Activated CD8-positive, alpha-beta memory T cell treated with anti-CD3 and anti-CD28 coated beads for 36 hours (primary cell): ENCODE measurements around the gene SLC25A21. TPM values are rescaled to one million over a fixed set of nuclear protein-coding genes. Genes with fewer than 3 reads are reported as not detected.
"Not testable (repeated sequence)": the region's sequence is repeated elsewhere in the genome, so short reads cannot be mapped to it uniquely, and the experiment has no call there.

Experiments used
- CTCF ChIA-PET: fragments of 350-600 bp; sonication (Branson Sonifier 250); formaldehyde crosslinking; loops from one replicate; lab custom pipeline; 2021; ENCODE audit warnings: antibody characterized with exemption; lab: Charles Lee
- POLR2A ChIA-PET: fragments of 350-600 bp; sonication (Branson Sonifier 250); formaldehyde crosslinking; loops from one replicate; lab custom pipeline; 2021; ENCODE audit warnings: antibody characterized with exemption; lab: Charles Lee
- total RNA-seq, 2 experiments: library from RNA; stranded (reverse); gene quantifications; one replicate each; pipeline ENCODE4 v1.2.3, GENCODE V29; 2021

SLC25A21 gene
- total RNA-seq, 2 experiments from 2014 or later, result not detected

GRCh38 chr14:36820901-36821300 lies 351.5 kb downstream of the SLC25A21 start:
- ChIA-PET POLR2A (no interaction called here), CTCF (no interaction called here)

DNA sequence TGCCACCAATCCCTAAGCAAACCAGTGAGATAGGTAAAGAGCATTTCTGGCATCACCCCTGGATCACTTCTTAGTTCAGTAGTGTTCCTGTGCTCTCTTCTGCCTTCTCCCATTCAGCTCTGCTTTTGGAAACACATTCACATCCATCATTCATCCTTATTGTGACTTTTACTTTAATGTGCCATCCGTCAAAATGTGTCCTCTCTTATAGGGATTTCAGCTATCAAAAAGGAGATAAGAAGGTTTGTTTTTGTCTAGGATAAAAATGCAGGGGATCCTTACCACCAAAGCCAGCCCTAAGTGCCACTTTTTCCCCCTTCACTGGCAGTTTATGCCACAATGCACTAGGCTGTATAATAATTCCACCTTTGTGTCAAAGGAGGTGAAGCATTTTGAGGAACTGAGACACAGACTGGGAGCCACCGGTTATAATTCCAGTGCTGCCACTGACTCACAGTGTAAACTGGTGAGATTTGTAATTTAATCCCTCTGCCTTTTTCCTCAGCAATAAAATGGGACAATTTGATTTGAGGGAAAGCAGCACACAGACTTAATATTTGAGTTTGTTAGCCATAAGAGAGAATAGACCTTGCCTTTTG lies 352.2 kb downstream of the SLC25A21 start:
- ChIA-PET CTCF (no interaction called here), POLR2A (no interaction called here)

DNA sequence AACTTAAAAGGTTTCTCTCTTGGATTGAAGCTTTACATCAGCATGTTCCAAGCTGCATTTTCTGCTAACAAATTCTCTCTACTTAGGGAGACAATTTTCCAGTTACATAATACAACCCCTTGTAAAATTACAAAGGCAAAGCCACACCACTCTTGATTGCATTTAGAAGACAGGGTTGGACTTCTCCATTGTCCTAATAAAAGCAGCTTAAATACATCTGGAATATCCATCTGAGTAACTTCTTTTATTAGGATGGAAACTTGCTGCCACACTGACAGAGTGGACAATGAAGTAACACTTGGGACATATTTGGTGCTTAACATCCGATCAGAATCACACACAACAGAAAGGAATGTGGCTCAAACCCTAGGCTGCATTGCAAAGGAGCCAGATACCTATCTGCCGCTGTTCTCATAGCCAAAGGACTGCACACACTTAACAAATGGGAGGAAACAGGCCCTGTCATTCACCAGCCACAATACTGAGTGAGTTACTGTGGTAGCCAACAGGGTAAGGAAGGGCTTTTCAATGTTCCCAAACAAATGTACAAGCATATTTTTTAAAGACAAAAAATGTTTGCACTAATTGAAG lies 353.5 kb downstream of the SLC25A21 start:
- ChIA-PET CTCF (no interaction called here), POLR2A (no interaction called here)

- CTCF ChIA-PET, result no interaction called here
- POLR2A ChIA-PET, result no interaction called here
These were observed 354.2 kb downstream of the SLC25A21 start for GRCh38 chr14:36818246-36818645.

GRCh38 chr14:36817071-36817930 lies 355.1 kb downstream of the SLC25A21 start:
- POLR2A ChIA-PET, result no interaction called here
- CTCF ChIA-PET, result no interaction called here

- POLR2A ChIA-PET, result no interaction called here
- CTCF ChIA-PET, result no interaction called here
These were observed 355.9 kb downstream of the SLC25A21 start for GRCh38 chr14:36816481-36816880.

- POLR2A ChIA-PET, CTCF ChIA-PET: not testable (repeated sequence)
These were observed 357.6 kb downstream of the SLC25A21 start for GRCh38 chr14:36814783-36815182.

DNA sequence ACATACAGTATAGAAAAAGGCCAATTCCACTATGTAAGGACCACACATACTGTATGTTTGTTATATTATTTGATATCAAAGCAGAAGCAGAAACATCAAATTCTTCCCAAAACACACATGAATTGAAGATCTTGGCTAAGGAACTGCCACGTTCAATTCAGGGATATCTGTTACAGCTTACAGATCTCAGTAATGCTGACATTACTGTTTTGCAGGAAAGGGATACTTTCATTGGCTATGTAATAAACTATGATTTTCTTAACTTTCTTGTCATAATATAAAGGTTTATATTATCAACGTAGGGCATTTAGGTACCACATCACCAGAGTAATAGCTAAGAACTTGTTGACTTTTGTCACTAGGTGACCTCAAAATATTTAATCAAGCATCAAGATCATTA lies 362.2 kb downstream of the SLC25A21 start:
- POLR2A ChIA-PET, result no interaction called here
- CTCF ChIA-PET, result no interaction called here

DNA sequence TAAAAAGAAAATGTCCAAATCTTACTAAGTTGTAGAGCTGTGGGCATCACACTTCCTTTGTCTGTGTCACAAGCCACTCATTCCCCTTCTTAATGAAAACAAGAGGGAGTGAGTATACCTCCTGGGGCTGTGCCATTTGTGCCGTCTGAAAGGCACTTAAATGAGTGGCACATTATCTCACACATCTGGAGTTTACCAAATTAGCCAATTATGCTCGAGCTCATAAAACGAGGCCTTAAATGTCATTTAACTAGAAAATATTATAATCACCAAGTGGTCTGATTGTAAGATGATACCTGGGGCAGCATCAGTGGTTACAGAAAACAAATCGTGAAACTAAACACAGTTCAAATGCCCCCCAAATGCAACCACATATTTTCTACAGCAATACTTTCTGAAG lies 364.7 kb downstream of the SLC25A21 start:
- POLR2A ChIA-PET, result no interaction called here
- CTCF ChIA-PET, result no interaction called here

- ChIA-PET POLR2A (no interaction called here), CTCF (no interaction called here)
These were observed 367.3 kb downstream of the SLC25A21 start for GRCh38 chr14:36805131-36805559.

- ChIA-PET POLR2A (no interaction called here), CTCF (no interaction called here)
These were observed 374.8 kb downstream of the SLC25A21 start for GRCh38 chr14:36797634-36798033.

- POLR2A ChIA-PET, result no interaction called here
- CTCF ChIA-PET, result no interaction called here
These were observed 381.0 kb downstream of the SLC25A21 start for GRCh38 chr14:36791402-36791801.

DNA sequence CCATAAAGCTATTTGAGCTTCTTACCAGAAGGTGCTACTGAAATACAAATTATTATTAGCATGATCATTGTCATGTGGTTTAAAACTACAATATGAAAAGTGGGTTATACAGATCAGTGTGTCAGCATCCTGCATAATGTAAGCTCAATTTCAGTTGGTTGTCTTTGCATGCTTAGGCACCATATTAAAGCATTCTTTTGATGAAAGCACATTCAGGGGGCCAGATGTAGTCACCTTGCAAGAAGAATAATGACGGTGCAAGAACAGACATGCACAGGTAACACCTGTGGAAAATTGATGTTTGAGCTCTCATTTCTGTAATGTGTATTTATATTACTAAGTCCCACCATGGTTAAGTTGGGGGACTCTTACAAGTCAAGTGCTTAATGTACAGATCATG lies 386.9 kb downstream of the SLC25A21 start:
- POLR2A ChIA-PET, result no interaction called here
- CTCF ChIA-PET, result no interaction called here

GRCh38 chr14:36784541-36784940 lies 387.9 kb downstream of the SLC25A21 start:
- ChIA-PET POLR2A (no interaction called here), CTCF (no interaction called here)

DNA sequence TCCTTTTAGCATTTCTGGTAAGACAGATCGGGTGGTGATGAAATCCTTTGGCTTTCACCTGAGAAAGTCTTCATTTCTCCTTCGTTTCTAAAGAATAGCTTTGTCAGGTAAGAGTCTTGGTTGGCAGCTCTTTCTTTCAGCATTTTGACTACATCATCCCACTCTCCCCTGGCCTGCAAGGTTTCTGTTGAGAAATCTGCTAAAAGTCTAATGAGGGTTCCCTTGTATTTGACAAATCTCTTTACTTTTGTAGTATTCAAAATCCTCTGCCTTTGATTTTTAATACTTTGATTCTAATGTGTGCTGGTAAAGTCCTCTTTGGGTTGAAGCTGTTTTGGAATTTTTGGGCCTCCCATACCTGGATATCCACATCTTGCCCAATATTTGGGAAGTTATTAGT lies 390.5 kb downstream of the SLC25A21 start:
- ChIA-PET CTCF (no interaction called here), POLR2A (no interaction called here)

- CTCF ChIA-PET, result no interaction called here
- POLR2A ChIA-PET, result no interaction called here
These were observed 398.8 kb downstream of the SLC25A21 start for GRCh38 chr14:36773558-36773957.

- POLR2A ChIA-PET, result no interaction called here
- CTCF ChIA-PET, result no interaction called here
These were observed 399.3 kb downstream of the SLC25A21 start for GRCh38 chr14:36773136-36773540.

DNA sequence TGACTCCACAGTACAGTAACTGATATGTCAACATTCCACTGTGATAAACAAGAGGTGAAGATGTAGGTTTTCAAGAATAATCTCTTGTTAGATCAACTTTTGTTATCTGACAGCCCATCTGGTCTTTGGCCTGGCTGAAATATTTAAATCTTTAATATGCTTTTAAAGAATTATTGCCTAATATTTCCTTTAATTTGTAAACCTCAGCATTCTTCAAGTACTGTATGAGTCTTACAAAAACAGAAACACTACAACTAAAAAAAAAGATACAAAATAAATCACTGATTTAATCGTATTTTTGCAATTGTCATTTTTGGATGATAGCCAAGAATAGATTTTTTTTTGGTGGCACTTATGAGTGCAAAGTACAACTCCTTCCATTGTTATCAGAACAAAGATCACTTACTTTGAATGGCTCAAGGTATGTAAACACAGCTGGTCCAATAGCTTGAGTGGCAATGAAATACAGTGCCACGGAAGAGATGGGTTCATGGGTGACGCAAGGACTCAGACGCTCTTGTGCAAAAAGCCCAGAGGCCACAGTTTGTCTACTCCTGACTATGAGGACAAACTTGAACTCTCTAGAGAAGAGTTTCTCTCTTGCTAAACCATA lies 401.3 kb downstream of the SLC25A21 start:
- ChIA-PET CTCF (no interaction called here), POLR2A (no interaction called here)

DNA sequence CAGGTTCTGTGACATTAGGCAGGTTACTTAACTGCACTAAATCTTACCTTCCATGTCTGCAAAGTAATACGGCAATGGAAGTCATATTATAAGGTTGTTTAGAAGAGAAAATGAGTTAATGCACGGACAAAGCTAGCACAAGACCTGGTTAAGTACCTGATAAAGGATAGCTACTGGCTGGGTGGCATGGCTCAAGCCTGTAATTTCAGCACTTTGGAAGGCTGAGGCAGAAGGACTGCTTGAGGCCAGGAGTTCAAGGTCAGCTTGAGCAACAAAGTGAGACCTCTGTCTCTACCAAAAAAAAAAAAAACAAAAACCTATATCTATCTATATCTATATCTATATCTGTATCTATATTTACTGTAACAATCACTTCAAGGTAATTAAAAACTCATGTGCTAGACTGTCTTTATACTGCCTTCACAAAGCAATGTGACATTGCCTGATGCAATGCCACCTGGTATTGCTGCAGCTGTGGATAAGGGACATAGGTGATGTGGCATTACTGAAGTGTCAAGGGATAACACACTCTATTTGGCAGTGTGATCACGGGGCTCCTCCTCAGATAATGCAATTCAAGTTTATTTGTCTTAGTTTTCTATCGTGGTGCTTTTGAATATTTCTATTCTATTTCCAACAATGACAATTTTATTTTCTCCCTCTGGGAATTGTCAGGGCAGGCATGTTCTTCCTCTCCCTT lies 403.6 kb downstream of the SLC25A21 start:
- ChIA-PET CTCF (no interaction called here), POLR2A (no interaction called here)
